Activated naive CD4-positive, alpha-beta T cell treated with anti-CD3 and anti-CD28 coated beads, Interleukin-2, amount 50 U/mL, for 72 hours (primary cell): ENCODE data around the gene MAT1A. TPM values are rescaled to one million over a fixed set of nuclear protein-coding genes. Genes with fewer than 3 reads are reported as not detected.
"Not testable (repeated sequence)": the region's sequence is repeated elsewhere in the genome, so short reads cannot be mapped to it uniquely, and the experiment has no call there.

ENCODE experiments used
- ATAC-seq, 2 donors: fragments of 150-1000 bp; cut with Tn5 transposase; 2 replicates each; pipeline ENCODE4 v1.10.0; 2021; ENCODE audit warnings: mild to moderate bottlenecking in 2 of 2, moderate library complexity in 2 of 2
- DNase-seq, 2 donors: peaks; one replicate each; pipeline ENCODE4 v3.0.0; 2021 to 2022; ENCODE audit warnings: low spot score in 2 of 2
- H3K27ac Mint-ChIP-seq, 2 donors: one replicate each; pipeline ENCODE4 v1.8.0; 2022; ENCODE audit warnings: mild to moderate bottlenecking in 2 of 2, mixed read lengths in 2 of 2
- H3K36me3 Mint-ChIP-seq, 2 donors: one replicate each; pipeline ENCODE4 v1.8.0; 2022; ENCODE audit warnings: mixed read lengths in 2 of 2
- H3K9me3 Mint-ChIP-seq, 2 donors: one replicate each; pipeline ENCODE4 v1.8.0; 2022; ENCODE audit warnings: mixed read lengths in 2 of 2
- total RNA-seq, 2 donors: library from RNA; stranded (reverse); gene quantifications; one replicate each; pipeline ENCODE4 v1.2.3, GENCODE V29; 2022

MAT1A gene
- total RNA-seq, 2 donors from 2014 or later: not detected

DNA sequence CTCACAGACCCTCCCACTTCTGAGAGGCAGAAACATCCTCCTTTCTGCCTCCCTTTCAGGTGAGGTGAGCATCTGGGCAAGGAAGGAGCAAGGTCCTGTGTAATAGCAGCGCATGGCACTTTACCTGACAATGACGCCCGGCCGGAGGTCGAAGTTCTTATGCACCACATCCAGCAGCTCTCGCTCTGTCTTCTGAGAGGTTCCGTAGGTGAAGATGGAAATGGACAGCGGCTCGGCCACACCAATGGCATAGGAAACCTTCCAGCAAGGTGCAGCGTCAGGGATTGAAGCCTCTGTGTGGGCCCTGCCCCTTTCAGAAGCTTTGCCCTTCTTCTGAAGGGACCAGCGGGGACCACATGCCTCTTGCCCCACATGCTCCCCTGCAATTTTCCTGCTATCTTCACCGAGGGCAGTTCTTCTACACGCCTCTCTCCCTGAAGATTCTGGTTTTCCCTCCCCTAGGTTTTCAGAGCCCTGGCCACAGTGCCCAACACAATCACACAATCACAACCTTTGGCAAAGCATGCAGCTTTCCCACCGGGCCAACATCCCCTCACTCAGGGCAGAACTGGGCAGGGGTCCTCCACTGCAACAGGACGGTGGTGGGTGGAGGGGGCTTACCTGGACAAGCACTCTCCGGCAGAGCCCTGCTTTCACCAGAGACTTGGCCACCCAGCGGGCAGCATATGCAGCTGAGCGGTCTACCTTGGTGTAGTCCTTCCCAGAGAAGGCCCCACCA is 14.9 kb downstream of the MAT1A start:
- no peaks in the 10 kb centered on the region for H3K36me3 Mint-ChIP-seq
- DNase-seq: no peak
- H3K9me3 Mint-ChIP-seq: no peaks in the 10 kb centered on the region
- H3K27ac Mint-ChIP-seq: no peak overlapping the region
- ATAC-seq: no peak

DNA sequence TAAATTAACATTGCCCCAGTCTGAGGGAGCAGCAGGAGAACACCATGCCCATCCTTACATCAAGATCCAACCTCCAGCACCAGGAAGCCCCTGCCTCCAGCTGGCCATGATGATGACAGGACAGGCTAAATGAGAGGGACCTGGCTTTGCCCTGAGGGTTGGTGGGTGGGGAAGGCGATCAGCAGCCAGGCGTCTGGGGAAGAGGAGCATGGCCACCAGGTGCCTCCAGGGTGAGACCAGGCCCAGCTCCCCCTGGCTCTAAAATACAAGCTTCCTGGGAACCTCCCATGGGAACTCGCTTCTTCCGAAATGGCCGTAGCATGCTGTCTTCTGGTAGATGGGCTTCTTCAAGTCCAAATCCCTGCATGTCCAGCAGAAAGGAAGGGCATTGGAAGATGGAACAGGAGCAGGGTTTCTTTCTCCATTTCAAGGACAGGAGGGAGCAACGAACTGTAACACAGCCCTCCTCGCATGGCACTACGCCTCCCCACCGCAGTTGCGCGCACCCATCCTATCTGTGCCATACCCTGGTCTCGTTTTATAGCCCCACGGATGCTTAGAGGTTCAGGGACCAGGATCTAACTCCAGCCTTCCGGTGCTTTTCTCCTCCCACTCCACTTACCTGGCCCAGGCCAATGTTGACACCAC is 15.8 kb downstream of the MAT1A start:
- no peak overlapping the region for H3K27ac Mint-ChIP-seq
- no peak for DNase-seq
- ATAC-seq: no peak
- no peaks in the 10 kb centered on the region for H3K36me3 Mint-ChIP-seq
- H3K9me3 Mint-ChIP-seq: no peaks in the 10 kb centered on the region

DNA sequence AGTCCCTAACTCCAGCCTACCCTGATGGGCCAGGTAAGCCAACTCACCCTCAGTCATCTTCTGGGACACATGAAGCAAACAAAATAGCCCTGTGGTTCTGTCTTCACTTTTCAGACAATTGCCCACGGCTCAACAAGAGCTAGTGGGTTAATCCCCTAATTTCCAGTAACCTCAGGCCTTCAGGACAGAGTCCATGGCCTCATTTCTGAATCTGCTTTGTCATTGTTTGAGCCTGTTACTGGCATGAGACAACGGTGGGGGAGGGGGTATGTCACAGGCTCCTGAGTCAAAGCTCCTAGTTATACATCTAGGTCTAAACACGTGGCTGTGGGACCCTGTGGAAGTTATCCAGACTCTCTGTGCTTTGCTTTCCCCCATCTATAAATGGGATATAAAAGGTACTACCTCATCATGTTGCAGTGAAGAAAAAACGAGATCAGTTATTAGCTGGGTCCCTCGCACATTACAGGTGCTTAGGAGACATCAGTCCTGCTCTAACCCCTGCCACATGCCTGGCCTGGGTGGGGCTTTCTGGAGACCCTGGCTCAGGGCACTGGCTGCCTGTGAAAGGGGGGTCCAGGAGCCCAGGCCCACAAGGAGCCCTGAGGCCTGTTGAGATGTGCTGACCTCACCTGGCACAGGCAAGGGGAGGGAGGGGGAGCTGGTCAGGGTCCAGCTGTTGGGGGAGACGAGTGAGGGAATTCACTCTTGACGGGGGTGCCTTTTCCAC is 16.5 kb downstream of the MAT1A start:
- no peak for ATAC-seq
- no peak overlapping the region for H3K27ac Mint-ChIP-seq
- no peaks in the 10 kb centered on the region for H3K36me3 Mint-ChIP-seq
- peaks cover 0 to 5% of the 10 kb centered on the region in 2 donors for H3K9me3 Mint-ChIP-seq
- DNase-seq: no peak

DNA sequence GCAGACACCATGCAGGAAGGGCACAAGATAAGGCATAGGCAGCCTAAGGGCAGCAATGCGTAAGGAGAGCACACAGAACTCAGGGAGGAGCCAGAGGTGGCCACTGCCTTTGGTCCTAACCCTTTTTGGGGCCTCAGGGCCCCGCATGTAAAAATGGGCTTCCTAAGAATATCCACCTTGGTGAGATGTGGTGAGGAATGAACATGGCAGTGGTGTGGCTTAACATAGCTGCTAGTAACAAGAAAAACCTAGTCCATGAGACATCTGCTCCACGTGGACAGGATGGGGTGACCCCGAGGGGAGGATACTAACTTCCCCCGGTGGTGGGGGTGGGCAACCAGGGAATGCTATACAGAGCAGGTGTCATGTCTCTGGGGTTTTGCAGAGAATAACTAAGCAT is 18.0 kb downstream of the MAT1A start:
- DNase-seq (no peak), ATAC-seq (no peak)
- Mint-ChIP-seq H3K9me3 (peaks cover 0 to 5% of the 10 kb centered on the region in 2 donors), H3K36me3 (no peaks in the 10 kb centered on the region), H3K27ac (no peak overlapping the region)

DNA sequence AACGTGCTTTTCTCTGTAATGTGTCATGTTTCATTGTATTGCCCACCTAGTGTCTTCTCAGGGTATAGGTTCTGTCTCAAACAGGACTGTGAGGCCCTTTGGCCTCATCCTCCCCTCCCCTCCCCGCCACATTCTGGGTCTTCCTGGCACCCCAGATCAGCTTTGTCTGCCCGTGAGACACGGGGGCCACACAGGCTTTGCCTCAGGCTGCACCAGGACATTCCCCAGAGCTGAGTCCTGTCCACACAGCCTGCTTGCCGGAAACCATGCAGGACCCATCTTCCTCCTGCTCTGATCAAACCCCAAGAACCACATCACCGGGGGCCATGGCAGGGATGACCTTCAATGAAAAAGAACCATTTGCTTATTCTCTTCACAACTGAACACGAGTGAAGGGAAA is 18.6 kb downstream of the MAT1A start:
- no peaks in the 10 kb centered on the region for H3K36me3 Mint-ChIP-seq
- no peak overlapping the region for H3K27ac Mint-ChIP-seq
- DNase-seq (no peak), ATAC-seq (no peak)
- peaks cover 0 to 5% of the 10 kb centered on the region in 2 donors for H3K9me3 Mint-ChIP-seq

DNA sequence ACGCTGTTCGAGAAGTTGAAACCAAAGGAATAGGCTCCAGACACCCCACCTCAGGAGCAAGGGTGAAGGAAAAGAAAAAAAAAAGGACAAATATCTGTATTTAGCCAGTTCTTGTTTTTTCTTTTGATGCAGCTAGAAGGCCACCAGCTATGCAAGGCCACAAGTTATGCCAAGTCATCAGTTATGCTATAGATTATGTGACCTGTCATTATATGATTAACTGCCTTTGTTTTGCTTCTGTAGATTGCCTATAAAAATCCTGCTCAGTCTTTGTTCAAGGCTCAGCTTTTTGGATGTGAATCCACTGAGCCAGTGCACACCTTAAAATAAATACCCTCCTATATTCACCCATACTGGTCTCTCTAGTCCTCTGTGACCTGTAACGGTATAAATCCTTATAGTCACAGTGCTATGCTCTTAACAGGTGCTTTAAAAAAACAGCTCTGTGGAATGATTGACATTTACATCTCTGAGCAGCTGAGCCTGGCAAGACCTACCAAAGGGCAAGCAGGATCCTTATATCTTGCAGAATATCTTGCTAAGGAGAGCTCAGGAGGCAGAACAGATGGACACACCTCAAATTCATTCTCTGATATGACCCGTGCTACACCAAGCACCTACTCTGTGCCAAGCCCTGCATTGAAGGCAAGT is 20.4 kb downstream of the MAT1A start:
- no peak for DNase-seq
- ATAC-seq: no peak
- no peak overlapping the region for H3K27ac Mint-ChIP-seq
- H3K9me3 Mint-ChIP-seq: peaks cover 0 to 5% of the 10 kb centered on the region in 2 donors
- H3K36me3 Mint-ChIP-seq: no peaks in the 10 kb centered on the region

DNA sequence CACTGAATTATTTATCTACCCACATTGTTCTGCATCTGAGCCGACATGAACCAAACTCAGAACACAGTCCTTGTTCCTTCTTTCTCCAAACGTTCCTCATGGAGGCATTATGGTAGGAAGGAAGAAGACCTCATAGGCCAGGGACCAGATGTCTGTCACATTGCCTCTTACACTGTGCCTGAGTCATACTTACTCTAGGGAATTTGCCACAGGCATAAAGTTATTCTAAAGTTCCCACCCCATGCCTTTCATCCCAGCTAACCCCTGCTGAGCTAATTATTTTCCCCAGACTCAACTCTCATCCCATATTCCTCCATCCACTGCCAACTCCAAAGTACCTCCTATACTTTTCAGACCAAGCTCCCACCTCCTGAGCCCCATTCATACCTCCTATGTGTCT is 21.2 kb downstream of the MAT1A start:
- no peak for ATAC-seq
- Mint-ChIP-seq H3K9me3 (peaks cover 0 to 5% of the 10 kb centered on the region in 2 donors), H3K36me3 (no peaks in the 10 kb centered on the region), H3K27ac (no peak overlapping the region)
- DNase-seq: no peak

DNA sequence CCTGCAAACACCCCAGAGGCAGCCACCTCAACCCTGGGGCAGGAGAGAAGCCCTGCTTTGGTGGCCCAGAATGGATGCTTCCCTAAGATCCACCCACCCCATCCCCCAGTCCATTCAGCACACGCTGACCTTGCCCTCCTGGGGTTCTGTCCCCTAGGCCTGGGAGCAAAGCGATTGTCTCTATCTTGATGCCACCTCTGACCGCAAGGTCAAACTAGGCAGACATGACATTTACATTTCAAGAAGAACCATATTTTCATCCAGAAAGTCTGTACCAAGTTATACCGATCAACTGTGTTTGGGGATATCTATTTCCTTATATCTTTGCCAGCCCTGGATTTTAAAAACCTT is 23.0 kb downstream of the MAT1A start:
- no peak for ATAC-seq
- H3K9me3 Mint-ChIP-seq: peaks cover 0 to 5% of the 10 kb centered on the region in 2 donors
- no peak for DNase-seq
- H3K36me3 Mint-ChIP-seq: no peaks in the 10 kb centered on the region
- H3K27ac Mint-ChIP-seq: no peak overlapping the region

DNA sequence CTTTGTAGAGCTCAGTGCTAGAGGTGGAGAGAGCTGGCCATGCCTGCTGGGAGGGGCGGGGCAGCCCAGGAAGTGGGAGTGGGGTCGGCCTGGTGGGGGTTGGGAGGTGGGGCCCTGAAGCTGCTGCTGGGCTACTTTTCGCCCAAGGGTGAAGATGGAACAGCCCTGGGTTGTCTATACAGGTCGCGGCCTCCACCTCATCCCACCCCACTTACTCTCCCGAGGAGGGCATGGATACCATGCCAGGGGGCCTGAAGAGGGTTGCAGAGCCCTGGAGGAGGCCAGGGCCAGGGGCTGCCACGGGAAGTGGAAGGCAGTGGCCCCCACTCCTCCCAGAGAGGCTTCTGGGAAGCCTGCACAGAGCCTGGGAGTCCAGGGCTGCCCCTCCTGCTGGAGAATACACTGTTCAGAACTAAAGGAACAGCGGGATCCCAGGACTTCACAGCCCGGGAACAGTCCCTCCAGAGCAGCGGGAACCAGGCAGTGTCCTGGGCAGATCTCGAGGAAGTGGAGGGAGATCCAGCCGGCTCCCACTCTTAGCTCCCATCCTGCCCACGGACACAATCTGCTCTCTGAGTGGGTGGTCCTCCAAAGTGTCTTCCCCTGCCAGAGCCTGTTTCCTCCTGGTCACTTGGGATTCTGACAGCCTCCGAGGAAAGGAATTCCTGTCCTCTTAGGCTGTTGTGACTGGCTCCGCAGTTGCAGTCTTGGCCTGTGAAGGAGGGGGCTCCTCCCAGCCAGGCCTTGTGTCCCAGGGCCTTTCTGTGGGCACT is 23.5 kb downstream of the MAT1A start:
- peaks cover 0 to 5% of the 10 kb centered on the region in 2 donors for H3K9me3 Mint-ChIP-seq
- no peak for DNase-seq
- no peaks in the 10 kb centered on the region for H3K36me3 Mint-ChIP-seq
- ATAC-seq: no peak
- no peak overlapping the region for H3K27ac Mint-ChIP-seq

DNA sequence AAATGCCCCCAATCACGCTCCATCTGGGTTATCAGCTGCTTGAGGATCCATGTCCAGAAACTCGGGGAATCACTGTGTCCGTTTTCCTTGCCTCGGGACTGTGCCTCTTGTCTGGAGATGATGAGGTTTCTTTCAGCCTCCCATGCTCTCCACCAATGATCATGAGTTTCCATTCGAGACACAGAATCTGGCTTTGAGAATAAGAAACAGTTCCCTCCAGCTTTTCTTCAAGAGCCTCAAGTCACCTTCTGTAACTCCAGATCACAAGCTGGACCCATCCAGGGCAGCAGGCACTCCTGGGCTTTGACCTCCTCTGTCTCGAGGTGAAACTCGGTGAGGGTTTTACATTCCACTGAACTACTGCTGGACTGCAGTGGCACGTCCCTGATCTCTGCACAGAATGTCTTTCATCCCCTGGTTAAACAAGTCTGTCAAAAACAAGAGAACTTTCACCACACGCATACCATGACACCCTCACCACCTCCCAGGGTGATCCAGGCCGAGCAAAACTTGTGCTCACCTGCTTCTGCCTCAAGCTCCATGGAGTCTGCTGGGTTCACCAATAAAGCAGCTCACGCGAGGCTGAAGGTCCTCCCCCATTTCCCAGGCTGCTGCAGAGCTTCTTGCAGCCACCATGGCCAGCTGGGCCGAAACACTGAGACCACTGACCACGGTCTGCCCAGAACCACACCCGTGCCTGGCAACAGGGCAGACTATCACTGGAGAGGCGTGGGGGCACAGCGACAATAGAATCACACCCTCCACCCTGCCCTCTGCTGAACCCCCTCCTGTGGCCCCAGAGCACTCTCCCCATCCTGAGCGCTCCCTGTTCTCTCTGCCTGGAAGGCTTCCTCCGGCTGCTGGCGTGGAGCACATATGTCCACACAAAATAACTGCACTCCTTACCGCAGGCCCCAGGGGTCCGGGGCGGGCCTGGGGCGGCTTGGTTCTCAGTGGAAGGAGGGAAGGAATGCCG is 25.1 kb downstream of the MAT1A start:
- ATAC-seq (no peak), DNase-seq (no peak)
- Mint-ChIP-seq H3K36me3 (no peaks in the 10 kb centered on the region), H3K9me3 (peaks cover 0 to 5% of the 10 kb centered on the region in 2 donors), H3K27ac (peak overlapping the region in 1 of 2 donors; percentile 68)

DNA sequence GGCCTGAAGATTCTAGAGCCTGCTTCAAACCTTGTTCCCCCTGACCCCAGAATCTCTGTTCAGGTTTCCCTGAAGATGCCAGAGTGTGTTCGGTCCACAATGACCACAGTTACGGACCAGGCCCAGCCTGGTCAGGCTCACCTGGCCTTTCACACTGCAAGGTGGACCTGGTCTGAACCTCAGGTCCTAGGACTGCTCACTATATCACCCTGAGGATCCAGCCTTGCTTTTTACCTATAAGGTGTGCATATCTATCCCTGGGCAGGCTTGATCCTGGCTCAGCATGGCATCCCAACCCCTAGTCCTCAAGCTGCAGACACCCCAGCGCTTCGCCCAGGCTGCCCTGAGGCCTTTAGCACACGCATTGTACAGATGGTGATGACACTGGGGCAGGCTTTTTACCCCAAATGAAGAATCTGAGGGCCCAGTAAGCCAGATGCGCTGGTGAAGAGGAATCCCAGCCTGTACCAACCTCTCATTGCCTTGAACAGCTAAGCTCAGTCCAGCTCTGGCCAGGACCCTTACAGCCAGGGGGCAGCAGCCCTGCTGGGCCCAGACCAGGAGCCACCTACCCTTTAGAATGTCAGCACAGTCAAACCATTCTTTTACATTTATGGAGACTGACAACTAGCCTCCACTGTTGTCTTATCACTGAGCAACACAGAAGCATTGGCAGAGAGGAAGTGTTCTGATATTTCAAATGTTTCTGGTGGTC is 28.0 kb downstream of the MAT1A start:
- no peak for ATAC-seq
- DNase-seq: no peak
- no peaks in the 10 kb centered on the region for H3K9me3 Mint-ChIP-seq
- no peak overlapping the region for H3K27ac Mint-ChIP-seq
- H3K36me3 Mint-ChIP-seq: no peaks in the 10 kb centered on the region

DNA sequence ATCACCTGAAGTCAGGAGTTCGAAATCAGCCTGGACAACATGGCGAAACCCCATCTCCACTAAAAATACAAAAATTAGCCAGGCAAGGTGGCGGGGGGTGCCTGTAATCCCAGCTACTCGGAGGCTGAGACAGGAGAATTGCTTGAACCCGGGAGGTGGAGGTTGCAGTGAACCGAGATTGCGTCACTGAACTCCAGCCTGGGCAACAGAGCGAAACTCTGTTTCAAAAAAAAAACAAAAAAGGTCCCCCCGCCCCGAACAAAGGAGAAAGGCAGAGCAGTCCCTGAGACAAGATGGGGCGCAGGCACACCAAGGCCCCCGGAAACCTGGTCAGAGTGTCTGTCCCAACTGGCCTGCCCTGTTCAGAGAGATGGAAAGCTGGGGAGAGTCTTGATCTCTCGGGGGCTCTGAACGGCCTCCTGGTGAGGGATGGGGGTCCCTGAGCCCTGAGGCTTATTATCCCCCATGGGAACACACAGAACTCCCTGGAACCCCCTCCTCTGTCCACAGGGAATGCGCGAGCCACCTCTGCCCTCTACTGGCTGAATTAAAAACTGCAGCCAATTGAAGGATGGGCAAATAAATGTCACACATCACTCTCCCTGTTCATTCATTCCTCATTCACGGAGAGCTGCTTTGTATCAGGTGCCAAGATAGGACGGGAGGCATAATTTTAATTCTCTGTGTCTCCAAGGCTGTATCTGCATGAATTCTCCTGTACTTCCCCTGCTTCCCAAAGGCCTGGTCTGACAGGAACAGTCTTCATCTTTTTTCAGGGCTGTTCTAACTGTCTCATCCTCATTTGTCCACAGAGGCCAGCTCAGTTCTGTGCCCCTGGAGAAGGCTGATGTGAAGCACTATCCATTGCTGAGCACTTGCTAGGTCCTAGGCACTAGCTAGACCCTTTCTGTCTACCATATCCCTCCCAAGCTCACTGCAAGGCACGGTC is 28.9 kb downstream of the MAT1A start:
- no peak overlapping the region for H3K27ac Mint-ChIP-seq
- ATAC-seq: peak; percentile 40 to 57
- no peaks in the 10 kb centered on the region for H3K36me3 Mint-ChIP-seq
- DNase-seq: peak in 1 of 2 donors; percentile 64
- H3K9me3 Mint-ChIP-seq: no peaks in the 10 kb centered on the region

DNA sequence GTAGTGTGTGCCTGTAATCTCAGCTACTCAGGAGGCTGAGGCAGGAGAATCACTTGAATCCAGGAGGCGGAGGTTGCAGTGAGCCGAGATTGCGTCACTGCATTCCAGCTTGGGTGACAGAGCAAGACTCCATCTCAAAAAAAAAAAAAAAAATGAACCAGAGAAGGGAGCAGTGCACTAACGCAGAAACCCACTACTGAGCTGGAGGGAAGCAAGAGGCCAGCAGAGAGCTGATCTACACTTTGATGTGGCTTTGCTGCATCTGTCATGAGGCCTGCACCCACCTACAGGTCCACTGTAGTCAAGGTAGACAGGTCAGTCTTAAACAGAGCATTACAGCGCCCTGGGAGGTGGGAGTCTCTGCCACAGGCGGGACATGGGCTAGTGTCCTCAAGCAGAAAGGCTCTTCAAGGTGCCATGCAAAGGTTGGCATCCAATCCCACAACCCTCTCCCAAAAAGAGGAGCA is 30.0 kb downstream of the MAT1A start:
- Mint-ChIP-seq H3K27ac (no peak overlapping the region), H3K9me3 (no peaks in the 10 kb centered on the region), H3K36me3 (no peaks in the 10 kb centered on the region)
- no peak for DNase-seq
- no peak for ATAC-seq

DNA sequence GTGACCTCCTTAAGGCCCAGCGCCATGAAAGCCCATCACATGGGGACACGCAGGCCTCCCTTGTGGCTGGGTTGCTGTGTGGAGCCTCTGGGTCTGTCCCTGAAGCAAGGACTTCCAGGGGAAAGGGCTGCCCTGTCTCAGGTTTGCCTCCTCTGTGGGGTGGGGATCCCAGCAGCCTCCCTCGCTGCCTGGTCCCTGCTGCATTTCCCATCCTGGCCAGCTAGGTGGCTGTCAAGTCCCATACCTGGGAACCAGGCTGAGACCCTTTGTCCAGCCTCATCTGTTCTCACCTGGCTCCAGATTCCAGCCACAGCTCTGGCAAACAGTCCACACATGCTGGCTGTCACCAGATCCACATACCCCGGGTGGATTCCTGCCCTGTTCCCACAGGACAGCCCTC is 32.7 kb downstream of the MAT1A start:
- H3K36me3 Mint-ChIP-seq, DNase-seq, H3K27ac Mint-ChIP-seq, H3K9me3 Mint-ChIP-seq: not testable (repeated sequence)
- peak; percentile 31 to 40 for ATAC-seq
